ENCODE measurements around the gene NCOR1.

- TF ChIP-seq CTCF (IDR thresholded peaks at IDR 0.05; ENCODE audit: low read length) = no peak
- TF ChIP-seq EZH2 (optimal IDR thresholded peaks at IDR 0.05; ENCODE audit: low read depth, low read length) = no peak
Measured at GRCh38 chr17:15999141-15999973, 216.0 kb downstream of the NCOR1 start, which contains the start of the genes TTC19 and ZSWIM7.
